Hepatocyte (in vitro differentiated cells): ENCODE measurements around the gene CCDC43. TPM values are rescaled to one million over a fixed set of nuclear protein-coding genes. Genes with fewer than 3 reads are reported as not detected.
A peak's percentile ranks its signal among the peaks of the same experiment; 100 is the strongest.
"Not testable (repeated sequence)": the region's sequence is repeated elsewhere in the genome, so short reads cannot be mapped to it uniquely, and the experiment has no call there.

Experiments used
- DNase-seq: peaks from one replicate; pipeline ENCODE4 v3.0.0-alpha.2; 2016; ENCODE audit warnings: low spot score
- H2AFZ ChIP-seq: fragments of 200-600 bp; sonication (generic); 2 replicates; pipeline ENCODE4 v1.6.0; 2016; ENCODE audit warnings: antibody characterized with exemption, mild to moderate bottlenecking
- H3K27ac ChIP-seq: fragments of 200-600 bp; sonication (generic); 2 replicates; pipeline ENCODE4 v1.5.1; 2016; ENCODE audit warnings: mild to moderate bottlenecking
- H3K27me3 ChIP-seq: fragments of 200-600 bp; sonication (generic); 2 replicates; pipeline ENCODE4 v1.6.1; 2016
- H3K36me3 ChIP-seq: fragments of 200-600 bp; sonication (generic); replicated peaks from 2 replicates; pipeline ENCODE4 v1.5.1; 2016; ENCODE audit warnings: low read depth; ENCODE audit not compliant: insufficient read depth
- H3K4me1 ChIP-seq: fragments of 200-600 bp; sonication (generic); 2 replicates; pipeline ENCODE4 v1.5.1; 2016; ENCODE audit warnings: mild to moderate bottlenecking, moderate library complexity; ENCODE audit not compliant: insufficient read depth
- H3K4me2 ChIP-seq: fragments of 200-600 bp; sonication (generic); 2 replicates; pipeline ENCODE4 v1.6.0; 2016
- H3K4me3 ChIP-seq: fragments of 200-600 bp; sonication (generic); 2 replicates; pipeline ENCODE4 v1.5.1; 2016; ENCODE audit warnings: mild to moderate bottlenecking
- H3K79me2 ChIP-seq: fragments of 200-600 bp; sonication (generic); 2 replicates; pipeline ENCODE4 v1.6.0; 2017; ENCODE audit warnings: mild to moderate bottlenecking
- H3K9me2 ChIP-seq: fragments of 200-600 bp; sonication (generic); replicated peaks from 2 replicates; pipeline ENCODE4 v1.6.0; 2017; ENCODE audit warnings: mild to moderate bottlenecking; ENCODE audit not compliant: insufficient read depth
- H3K9me3 ChIP-seq: fragments of 200-600 bp; sonication (generic); 2 replicates; pipeline ENCODE4 v1.5.1; 2016; ENCODE audit warnings: low read depth, mild to moderate bottlenecking
- H4K20me1 ChIP-seq: fragments of 200-600 bp; sonication (generic); 2 replicates; pipeline ENCODE4 v1.6.0; 2016; ENCODE audit warnings: mild to moderate bottlenecking; ENCODE audit not compliant: insufficient read depth, poor library complexity, severe bottlenecking
- EZH2 ChIP-seq: fragments of 200-600 bp; sonication (generic); IDR thresholded peaks from 2 replicates; pipeline ENCODE4 v1.6.1; 2016; ENCODE audit warnings: antibody characterized with exemption, mild to moderate bottlenecking, borderline replicate concordance
- EZH2phosphoT487 ChIP-seq: fragments of 200-600 bp; sonication (generic); IDR thresholded peaks from one replicate; pipeline ENCODE4 v1.6.1; 2018; ENCODE audit warnings: antibody characterized with exemption, mild to moderate bottlenecking, low read depth, moderate library complexity; ENCODE audit not compliant: unreplicated experiment, severe bottlenecking
- WGBS: methylation state at CpG from one replicate; pipeline ENCODE4 v1.1.6; 2016; ENCODE audit warnings: low lambda C conversion rate; ENCODE audit errors: missing lambda C conversion rate; 5-methylcytosine and 5-hydroxymethylcytosine counted together
- polyA plus RNA-seq: library from polyadenylated mRNA; unstranded; fragments of >200 nt; fragmentation: Nextera tagmentation; extraction: Ambion mirVana; gene quantifications from 2 replicates; pipeline ENCODE4 v1.2.1, GENCODE V29; 2016
- total RNA-seq: library from RNA; depleted of rRNA; stranded (reverse); fragments of >200 nt; gene quantifications from 2 replicates; pipeline ENCODE4 v1.2.3, GENCODE V29; 2014
- TF ChIP-seq, protein P1 (sequence below): fragments of 200-600 bp; sonication (generic); IDR thresholded peaks from 2 replicates; pipeline ENCODE4 v1.5.1; 2016; ENCODE audit warnings: antibody characterized with exemption, mild to moderate bottlenecking; ENCODE audit not compliant: poor library complexity

CCDC43 gene
- total and polyA plus RNA-seq, 2 experiments from 2014 or later = 20.6 to 29.2 TPM

DNA sequence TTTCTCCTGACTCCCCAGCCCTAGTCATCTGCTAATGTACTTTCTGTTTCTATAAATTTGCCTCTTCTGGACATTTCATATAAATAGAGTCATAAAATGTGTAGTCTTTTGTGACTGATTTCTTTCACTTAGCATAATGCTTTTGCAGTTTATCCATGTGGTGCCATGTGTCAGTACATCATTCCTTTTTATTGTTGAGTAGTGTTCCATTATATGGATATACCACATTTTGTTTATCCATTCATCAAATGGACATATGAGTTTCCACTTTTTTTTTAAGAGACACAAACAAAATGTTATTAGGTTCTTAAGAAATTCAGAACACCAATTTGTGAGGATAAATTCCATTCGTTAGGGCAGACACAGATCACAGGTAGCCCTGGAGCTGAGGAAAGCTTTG is 29.9 kb upstream of the CCDC43 start:
- Histone ChIP-seq H3K4me1 (no peaks in the 10 kb centered on the region), H2AFZ (no peak overlapping the region), H3K9me2 (no peaks in the 10 kb centered on the region), H3K79me2 (no peaks in the 10 kb centered on the region), H3K4me2 (no peak overlapping the region), H3K9me3 (no peaks in the 10 kb centered on the region), H4K20me1 (no peaks in the 10 kb centered on the region), H3K4me3 (no peak overlapping the region), H3K36me3 (no peaks in the 10 kb centered on the region), H3K27ac (no peak overlapping the region), H3K27me3 (no peaks in the 10 kb centered on the region)
- WGBS = 88% methylated on average over 1 of the region's 1 CpG
- TF ChIP-seq, protein P1, sequence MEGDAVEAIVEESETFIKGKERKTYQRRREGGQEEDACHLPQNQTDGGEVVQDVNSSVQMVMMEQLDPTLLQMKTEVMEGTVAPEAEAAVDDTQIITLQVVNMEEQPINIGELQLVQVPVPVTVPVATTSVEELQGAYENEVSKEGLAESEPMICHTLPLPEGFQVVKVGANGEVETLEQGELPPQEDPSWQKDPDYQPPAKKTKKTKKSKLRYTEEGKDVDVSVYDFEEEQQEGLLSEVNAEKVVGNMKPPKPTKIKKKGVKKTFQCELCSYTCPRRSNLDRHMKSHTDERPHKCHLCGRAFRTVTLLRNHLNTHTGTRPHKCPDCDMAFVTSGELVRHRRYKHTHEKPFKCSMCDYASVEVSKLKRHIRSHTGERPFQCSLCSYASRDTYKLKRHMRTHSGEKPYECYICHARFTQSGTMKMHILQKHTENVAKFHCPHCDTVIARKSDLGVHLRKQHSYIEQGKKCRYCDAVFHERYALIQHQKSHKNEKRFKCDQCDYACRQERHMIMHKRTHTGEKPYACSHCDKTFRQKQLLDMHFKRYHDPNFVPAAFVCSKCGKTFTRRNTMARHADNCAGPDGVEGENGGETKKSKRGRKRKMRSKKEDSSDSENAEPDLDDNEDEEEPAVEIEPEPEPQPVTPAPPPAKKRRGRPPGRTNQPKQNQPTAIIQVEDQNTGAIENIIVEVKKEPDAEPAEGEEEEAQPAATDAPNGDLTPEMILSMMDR = no peak
- TF ChIP-seq EZH2phosphoT487 = no peak
- no peak for TF ChIP-seq EZH2
- no peak for DNase-seq

DNA sequence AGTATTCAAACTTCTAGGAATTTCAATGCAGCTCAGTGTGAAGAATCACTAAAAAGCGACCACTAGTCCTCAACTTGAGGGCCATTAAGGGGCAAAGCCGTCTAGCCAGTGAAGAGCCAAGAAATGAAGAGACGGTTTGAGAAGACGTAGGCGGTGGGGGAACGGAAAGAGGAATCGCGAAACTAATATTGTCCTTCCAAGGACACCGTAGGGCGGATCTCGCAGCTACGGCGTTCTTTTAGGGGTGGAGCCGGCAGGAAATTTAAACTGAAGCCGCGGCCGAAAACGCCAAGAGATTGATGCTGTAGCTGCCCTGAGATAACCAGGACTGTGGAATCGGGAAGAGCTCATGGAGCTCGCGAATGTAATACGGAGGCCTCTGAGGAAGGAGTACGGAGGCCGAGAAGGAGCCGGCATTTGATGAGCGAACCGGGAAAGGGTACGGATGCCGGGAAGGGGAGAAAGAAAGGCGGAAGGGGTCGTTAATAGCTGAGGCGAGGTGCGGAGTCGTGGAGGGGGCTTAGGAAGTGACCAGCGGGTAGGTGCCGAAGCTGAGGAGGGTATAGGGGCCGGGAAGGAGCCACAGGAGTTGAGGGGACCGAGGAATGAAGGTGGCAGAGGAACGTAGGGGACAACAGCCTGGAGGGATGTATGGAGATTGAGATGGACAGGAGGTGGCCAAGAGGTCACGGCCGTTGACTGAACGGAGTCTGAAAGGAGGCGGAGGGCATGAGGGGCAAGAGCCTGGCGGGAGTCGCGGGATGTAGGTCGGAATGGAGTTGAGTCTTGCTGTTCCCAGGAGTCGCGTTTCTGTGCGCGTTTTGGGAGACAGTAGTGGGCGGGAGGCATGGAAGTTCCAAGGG is 19.1 kb upstream of the CCDC43 start, which contains the start of gene DBF4B:
DBF4B (plus strand) TSS at position 265 of the 863 bp plus-strand sequence; CDS start at position 421, 156 bp downstream.
- Histone ChIP-seq H3K27me3 (no peaks in the 10 kb centered on the region), H3K4me3 (peak within 1 kb of the TSS; percentile 50), H3K27ac (peak within 1 kb of the TSS; percentile 72), H3K9me2 (no peaks in the 10 kb centered on the region), H3K79me2 (peaks cover 12% of the 10 kb centered on the region), H2AFZ (peak within 1 kb of the TSS; percentile 94), H3K4me1 (peaks cover 3% of the 10 kb centered on the region), H4K20me1 (no peaks in the 10 kb centered on the region), H3K9me3 (no peaks in the 10 kb centered on the region), H3K4me2 (peak within 1 kb of the TSS; percentile 79), H3K36me3 (no peaks in the 10 kb centered on the region)
- DNase-seq = peak; percentile 89
- TF ChIP-seq EZH2 (no peak), EZH2phosphoT487 (no peak)
- TF ChIP-seq, protein P1 = no peak
- WGBS = 2% methylated on average over 52 of the region's 52 CpGs

DNA sequence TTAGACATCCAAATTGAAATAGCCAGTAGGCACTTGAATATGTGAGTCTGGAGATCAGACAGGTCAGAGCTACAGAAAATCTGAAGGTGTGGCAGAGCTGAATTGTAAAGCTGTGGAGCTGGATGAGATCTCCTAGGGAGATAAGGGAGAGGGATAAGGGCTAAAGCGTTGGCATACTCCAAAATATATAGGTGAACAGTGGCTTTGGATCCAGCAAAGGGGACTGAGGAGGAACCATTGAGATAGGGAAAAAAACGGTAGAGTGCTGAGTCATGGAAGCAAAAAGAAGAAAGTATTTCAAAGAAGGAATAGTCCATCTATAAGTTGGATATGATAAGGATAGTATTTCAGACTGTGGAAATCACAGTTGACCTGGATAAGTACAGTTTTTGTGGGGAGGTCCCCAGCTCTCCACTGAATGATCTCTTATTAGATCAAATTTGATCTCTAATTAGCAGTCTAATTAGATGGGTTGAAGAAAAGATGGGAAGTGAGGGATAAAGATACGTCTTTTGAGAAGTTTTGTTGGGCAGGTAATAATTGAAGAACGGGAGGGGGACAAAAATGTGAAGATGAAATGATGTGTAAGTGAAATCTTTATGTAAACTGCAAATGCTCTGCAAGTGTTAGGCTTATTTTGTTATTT is 18.3 kb upstream of the CCDC43 start:
- Histone ChIP-seq H3K27me3 (no peaks in the 10 kb centered on the region), H3K27ac (peak overlapping the region; percentile 72), H3K79me2 (peaks cover 12% of the 10 kb centered on the region), H3K9me3 (no peaks in the 10 kb centered on the region), H3K36me3 (no peaks in the 10 kb centered on the region), H4K20me1 (no peaks in the 10 kb centered on the region), H3K4me2 (peak overlapping the region; percentile 79), H3K4me1 (peaks cover 3% of the 10 kb centered on the region), H3K9me2 (no peaks in the 10 kb centered on the region), H3K4me3 (peak overlapping the region; percentile 31), H2AFZ (peak overlapping the region; percentile 94)
- no peak for DNase-seq
- TF ChIP-seq, protein P1 = no peak
- TF ChIP-seq EZH2 = no peak
- no peak for TF ChIP-seq EZH2phosphoT487
- WGBS = 39% methylated on average over 4 of the region's 4 CpGs

DNA sequence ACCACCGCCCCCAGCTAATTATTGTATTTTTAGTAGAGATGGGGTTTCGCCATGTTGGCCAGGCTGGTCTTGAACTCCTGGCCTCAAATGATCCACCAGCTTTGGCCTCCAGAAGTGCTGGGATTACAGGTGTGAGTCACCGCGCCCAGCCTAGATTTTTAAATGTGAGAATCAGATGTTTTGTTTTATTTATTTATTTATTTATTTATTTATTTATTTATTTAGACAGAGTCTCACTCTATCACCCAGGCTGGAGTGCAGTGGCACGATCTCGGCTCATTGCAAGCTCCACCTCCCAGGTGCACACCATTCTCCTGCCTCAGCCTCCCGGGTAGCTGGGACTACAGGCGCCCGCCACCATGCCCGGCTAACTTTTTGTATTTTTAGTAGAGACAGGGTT is 10.7 kb upstream of the CCDC43 start:
- not testable (repeated sequence) for H3K79me2 ChIP-seq, H3K36me3 ChIP-seq, H3K9me2 ChIP-seq, H3K4me1 ChIP-seq, H3K9me3 ChIP-seq, H3K4me3 ChIP-seq, H3K4me2 ChIP-seq, H3K27me3 ChIP-seq, H2AFZ ChIP-seq, H4K20me1 ChIP-seq, DNase-seq, H3K27ac ChIP-seq
- 92% methylated on average over 10 of the region's 10 CpGs for WGBS
